Measurements from ENCODE around the gene PRKAB1. TPM values are rescaled to one million over a fixed set of nuclear protein-coding genes. Genes with fewer than 3 reads are reported as not detected.

Gene PRKAB1
- total RNA-seq, 1 donor from 2014 or later: 12.7 TPM

DNA sequence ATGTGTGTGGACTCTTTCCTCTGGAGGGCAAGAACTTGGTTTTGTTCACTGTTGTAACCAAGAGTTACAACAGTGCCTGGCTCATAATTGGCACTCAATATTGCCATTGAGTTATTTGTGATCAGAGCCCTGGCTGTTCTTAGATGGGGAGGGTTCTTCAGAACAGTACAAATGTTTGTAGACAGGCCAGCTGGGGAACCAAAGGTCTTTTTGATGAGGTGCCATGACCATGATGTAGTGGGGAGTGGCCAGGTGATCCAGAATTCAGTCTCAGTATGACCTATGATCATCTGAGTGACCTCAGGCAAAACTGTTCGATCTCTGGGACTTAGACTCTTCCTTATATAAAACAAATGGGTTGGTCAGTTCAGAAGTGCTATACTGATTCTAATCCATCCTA lies 3.3 kb upstream of the PRKAB1 start:
- no peak for DNase-seq

DNA sequence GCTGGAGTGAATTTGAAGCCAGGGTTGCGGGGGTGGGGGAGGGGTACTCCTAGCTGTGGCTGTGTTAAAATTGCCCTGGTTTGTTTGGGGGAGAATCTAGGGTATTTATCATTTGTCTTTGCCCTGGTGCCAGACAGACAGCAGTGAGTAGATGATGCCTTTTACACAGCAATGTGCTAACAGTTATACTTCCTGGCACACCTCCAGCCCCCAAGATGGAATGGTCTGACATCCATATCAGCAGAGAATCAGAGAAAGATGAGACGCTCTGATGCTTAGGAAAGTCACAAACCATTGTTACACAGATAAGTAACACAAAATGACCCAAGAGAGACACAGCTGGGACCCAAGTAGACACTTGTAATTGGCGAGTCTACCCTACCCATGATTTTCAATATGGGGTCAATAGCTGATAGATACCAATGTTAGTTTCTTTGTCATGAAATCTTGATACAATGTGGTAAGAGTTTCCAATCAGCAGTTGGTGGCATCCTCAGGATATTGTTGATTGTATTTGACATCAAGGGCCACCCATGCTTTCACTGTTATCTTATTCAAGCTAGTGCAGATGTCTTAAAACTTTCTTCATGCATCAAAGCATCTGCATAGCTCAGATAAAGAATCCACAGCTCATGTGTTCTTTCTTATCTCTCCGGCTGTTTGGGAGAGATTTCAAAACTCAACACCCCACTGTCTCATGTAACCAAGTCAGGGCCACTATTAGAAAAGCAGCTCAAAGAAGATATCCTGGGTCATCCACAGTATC lies 2.6 kb upstream of the PRKAB1 start:
- no peak for DNase-seq

DNA sequence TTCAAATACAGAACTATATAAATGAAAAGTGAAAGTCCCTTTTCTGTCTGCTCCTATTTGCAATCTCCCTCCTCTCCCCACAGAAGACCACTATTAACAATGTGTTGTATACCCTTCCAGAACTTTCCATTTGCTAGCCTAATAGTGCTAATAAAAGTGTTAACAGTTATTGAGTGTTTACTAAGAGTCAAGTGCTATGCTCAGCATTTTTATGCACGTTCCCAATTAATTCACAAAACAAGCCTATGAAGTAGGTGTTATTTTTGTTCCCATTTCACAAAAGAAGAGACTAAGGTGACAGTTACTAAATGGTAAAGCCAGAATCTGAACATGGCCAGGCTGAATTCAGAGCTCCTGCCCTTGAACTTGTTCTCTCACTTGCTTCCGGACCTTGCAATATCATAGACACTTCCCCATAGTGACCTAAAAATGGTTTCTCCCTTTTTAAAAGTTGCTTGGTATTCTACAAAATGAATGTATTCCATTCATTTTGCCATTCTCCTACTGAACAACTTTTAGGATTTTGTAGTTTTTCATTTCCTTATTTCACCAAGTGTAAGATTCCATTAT lies 1.6 kb upstream of the PRKAB1 start:
- DNase-seq: no peak

DNA sequence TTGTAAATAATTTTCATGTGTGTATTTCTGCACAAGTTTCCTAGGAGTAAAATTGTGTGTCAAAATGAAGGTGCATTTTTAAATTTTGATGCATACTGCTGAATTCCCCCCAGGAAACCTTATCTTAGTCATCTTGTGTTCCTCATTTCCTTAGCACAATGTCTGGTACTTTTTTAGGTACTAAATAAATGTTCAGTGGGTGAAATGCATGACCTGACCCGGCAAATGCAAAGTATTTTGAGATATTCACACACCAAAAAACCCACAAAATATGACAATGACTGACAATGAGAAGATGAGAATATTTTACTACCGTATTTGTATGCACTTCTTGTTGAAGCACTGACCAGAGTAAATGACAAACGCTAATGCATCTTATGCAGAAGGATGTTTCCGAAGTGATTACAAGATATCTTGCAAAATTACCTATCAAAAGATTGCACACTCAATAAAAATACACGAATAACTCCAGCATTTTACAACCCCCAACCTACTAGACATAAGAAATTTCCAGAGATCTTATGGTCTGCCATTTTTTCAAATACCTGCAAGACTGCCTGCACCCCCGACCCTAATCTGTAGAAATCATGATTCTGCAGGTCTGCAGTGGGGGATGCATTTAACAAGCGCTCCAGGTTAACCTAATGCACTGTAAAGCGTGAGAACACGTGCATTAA lies 895 bp upstream of the PRKAB1 start:
- DNase-seq: no peak

DNA sequence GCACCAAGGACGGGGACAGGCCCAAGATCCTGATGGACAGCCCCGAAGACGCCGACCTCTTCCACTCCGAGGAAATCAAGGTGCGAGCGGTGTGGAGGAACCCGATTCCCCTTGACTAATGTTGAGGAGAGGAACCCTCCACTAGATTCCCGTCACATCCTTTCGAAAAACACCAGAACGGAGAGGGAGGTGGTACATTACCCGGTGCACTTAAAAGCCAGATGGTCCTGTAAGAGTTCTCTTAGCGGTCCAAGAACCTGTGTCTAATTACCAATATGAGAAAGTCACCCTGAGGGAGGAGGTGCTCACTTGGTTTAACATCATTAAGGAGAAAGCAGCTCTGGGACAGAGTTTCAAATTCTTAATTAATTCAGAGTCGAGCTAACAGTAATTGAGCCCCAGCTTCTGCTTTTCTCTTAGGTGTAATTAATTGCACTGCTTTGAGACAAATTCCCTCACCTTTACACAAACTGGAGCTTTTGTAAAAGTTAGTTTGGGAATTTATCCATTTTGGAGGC lies 450 bp downstream of the PRKAB1 start:
- DNase-seq: no peak

DNA sequence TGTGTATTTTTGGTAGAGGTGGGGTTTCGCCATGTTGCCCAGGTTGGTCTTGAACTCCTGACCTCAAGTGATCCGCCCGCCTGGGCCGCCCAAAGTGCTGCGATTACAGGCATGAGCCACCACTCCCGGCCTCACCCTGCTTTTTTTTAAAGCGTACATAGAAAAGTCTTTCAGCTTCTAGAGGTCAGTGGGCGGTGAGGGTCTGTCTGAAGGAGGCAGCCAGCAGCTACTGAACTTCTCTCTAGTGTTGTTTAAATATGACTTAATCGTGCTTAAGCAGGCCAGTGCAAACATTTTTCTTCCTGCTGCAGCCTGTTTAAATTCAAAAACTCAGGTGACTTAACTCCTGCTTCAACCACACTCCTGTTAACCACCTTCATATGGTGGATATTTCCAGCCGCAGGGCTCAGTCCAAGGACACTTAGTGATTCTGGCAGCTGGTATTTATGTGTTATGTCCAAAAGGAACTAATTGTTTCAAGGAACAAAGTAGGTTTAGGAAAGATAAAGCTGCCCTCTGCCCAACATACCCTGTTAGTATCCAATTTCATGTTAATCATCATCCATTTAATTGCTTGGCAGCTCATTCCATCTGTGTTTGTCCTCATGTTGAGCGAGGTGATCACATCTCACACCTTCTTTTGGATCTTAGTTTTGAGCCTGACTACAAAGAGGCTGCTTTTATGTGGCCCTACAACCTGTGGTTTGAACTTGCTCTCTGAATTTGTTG lies 2.0 kb downstream of the PRKAB1 start:
- DNase-seq: no peak

DNA sequence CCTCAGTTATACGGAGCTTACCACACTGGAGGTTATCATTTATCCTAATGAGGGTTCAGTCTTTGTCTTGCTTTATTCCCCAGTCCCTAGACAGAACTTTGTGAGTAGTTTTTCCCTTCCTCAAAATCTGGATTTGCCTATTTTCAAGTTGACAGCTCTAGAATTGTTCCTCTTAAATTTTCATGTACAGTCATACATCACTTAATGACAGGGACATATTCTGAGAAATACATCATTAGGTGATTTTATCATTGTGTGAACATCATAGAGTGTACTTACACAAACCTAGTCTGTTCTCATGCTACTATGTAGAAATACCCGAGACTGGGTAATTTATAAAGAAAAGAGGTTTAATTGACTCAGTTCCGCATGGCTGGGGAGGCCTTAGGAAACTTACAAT lies 3.1 kb downstream of the PRKAB1 start:
- DNase-seq: no peak

DNA sequence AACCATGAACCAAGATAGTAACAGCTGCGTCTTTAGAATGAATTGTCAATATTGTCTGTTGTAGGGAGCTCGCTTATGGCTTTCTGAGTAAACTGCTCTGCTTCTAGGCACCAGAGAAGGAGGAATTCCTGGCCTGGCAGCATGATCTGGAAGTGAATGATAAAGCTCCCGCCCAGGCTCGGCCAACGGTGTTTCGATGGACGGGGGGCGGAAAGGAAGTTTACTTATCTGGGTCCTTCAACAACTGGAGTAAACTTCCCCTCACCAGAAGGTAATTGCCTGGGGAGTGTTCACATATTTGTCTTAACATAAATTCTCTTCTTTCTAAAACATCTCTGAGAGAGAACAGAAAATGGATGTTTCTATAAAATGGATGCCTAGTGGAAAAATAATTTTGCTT lies 4.3 kb downstream of the PRKAB1 start:
- DNase-seq: no peak

DNA sequence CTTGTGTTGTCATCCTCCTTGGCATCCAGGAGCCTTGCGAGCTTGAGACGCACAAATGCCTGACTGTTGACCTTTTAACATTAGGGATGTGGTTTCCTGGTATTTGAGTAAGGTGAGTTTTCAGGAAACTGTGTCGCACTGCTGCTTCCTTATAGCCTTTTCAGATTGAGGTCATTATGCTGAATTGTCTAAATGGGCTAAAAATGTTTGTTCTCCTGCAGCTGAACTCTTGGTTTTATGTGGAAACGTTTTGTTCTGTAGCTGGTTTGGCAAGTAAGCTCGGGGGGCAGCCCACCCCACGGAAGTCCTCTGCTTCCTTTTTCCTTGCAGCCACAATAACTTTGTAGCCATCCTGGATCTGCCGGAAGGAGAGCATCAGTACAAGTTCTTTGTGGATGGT lies 5.7 kb downstream of the PRKAB1 start:
- peak; percentile 36 for DNase-seq

DNA sequence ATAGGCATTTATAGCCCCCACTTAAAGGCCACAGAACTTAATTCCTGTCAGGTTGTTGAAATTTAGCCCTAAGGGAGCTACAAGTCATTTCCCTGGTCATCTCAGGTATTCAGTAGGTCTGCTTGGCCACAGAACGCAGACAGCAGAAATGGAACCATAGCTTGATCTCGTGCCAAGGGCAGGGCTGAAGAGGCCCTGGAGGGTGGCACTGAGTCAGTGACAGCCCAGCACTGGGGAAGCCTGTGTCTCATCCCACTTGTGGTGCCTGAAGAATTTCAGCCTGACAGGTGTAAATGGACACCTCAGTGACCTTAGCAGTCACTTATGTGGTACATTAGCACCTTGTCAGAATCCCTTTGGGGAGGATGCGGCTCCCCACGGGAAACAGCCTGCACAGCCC lies 6.6 kb downstream of the PRKAB1 start:
- no peak for DNase-seq

DNA sequence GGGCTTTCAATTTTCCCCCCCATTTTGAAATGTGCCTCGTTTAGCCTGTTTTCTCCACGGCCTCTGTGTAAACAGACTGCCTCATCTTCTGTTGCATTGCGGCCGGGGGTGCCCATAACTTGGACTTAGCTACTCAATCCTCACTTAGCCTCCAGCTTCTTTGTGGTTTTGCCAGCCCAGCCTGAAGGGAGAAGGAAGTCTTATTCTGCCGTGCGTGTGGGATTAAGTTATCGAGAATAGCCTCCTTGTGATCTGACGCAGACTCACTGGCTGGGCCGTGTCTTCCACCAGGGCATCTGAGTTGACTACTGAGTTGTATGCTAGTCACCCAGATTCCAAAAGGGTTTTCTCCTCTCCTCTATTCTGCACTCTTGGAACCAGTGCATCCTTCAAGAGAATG lies 8.1 kb downstream of the PRKAB1 start:
- no peak for DNase-seq

DNA sequence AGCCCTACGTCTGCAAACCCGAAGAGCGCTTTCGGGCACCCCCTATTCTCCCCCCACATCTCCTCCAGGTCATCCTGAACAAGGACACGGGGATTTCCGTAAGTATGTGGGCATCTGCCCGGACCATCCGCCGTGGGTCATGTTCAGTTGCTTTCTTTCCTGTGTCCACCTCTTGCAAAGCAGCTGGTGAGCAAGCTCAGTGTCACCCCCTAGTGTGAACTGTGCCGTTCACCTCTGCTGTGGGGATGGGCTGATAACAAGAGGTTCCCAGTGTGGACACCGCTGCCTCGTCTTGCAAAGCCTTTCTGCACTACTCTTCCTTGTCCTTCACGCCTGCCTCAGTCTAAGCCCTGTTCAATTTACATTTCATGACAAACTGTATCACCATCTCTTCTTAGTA lies 8.6 kb downstream of the PRKAB1 start:
- DNase-seq: no peak

DNA sequence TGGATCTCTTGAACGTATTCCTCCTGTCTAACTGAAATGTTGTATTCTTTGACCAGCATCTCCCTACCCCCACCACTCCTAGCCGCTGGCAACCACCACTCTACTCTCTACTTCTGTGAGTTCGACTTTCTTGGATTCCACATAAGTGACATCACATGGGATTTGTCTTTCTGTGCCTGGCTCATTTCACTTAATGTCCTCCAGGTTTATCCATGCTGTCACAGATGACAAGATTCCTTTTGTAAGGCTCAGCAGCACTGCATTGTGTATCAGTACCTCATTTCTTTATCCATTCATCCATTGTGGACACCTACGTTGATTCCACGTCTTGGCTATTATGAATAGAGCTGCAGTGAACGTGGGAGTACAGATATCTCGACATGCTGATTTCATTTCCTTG lies 10.5 kb downstream of the PRKAB1 start:
- no peak for DNase-seq

DNA sequence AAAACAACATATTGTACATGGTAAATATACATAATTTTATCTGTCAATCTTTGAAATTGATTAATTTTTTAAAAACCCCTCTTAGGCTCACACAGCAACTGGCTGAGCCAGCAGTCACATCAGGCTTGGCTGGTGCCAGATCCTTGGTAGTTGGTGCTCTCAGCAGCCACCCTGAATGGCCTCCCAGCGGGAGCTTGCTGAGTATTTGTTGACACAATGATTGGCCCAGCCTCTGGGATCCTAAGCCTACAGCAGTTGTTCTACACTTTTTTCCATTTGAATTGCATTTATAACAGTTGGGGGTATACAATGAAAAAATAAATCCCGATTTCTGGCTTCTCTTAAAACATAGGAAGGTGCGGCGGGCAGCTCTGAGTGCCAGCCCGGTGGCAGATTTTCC lies 11.1 kb downstream of the PRKAB1 start:
- no peak for DNase-seq

DNA sequence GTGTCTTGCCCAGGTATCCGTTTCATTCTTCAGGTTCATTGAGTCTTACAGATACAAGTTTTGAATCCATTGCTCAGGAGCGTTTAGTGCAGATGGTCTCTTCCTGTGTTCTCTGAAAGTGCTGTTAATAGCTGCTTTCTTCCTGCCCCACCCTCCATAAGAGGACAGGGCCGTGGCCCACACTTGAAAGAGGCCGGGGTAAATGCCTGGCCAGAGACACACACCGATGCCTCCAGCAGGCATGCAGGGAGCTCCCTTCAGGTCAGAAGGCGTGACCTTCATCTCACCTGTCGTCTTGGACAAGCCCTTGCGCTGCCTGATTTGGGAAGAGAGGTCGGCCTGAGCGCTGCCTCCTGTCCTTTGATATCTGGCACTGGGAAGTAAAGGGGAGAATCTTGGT lies 11.6 kb downstream of the PRKAB1 start:
- no peak for DNase-seq

DNA sequence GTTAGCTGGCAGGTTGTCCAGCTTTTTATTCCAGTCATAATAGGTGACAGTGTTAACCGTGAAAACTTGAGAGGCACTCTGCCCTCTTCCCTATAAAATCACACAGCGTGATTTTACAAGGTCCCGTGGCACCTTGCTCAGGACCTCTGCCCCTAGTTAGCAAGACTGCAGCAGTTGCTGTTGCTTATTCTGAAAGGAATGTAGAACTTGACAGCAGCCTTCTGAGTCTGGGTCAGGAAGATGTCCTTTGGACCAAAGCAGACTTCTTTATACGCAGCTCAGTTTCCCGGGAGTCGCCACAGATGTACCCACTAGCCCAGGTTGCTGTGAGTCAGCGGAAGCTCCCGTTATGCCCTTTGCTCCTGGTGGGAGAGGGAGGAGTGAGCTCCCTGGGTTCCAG lies 13.2 kb downstream of the PRKAB1 start:
- DNase-seq: no peak

DNA sequence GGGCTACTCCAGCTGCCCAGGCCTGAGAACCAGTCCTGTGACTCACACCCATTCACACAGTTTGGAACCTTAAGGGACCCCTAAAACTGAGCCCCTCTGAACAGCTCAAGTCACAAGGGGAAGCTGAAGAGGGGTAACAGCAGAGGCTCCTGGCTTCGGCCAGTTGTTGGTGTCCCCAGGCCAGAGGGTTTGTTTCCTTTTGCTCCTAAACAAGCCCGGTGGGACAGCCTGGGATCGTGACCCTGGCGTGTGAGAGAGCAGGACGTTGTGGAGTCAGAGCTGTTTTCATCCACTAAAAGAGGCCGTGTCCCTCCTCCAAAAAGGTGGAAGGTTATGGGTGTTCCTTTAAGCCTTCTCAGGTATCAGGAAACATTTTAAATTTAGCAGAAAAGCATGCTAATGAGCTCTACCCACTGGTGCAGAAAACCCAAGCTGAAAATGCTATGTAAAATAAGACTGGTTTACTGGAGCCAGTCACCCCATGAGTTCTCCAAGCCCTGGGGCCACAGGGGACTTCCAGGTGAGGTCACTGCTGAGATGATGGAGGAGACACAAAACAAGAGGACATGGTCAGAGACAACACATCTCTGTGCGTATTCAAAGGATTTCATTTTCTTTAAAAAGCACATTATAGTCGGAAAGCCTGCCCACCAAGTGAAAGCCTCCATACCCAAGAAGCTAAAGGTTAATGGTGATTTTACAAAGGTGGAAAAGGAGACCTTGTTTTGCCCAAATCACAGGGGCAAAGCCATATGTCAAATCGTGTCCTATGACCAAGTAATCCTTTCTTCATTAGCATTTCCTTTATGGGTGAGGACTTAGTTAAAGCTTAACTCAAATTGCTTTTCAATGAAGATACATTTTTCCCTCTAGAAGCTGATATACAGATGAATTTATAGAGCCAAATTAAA lies 14.1 kb downstream of the PRKAB1 start:
- no peak for DNase-seq

DNA sequence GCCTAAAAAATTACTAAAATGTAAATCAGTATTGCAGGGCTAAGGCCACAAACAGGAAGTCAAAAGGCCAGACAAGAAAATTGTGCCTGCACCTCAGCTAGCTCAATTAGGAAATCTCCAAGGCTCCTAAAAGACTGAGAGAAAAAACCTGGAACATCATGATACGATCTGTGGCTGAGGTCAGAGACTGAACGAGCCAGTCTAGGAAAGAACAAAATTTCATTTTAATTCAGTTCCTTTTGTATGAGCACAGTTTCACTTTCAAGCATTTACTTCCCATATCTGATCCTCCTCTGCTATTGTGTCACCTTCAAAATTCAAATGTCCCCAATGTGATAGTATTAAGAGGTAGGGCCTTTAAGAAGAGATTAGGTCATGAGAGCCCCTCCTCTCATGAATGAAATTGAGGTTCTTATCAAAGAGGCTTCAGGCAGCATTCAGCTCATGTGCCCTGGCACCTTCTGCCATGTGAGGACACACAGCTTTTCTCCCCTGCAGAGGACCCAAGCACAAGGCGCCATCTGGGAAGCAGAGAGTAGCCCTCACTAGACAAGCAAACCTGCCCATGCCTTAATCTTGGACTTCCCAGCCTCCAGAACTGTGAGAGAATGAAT lies 14.8 kb downstream of the PRKAB1 start:
- DNase-seq: no peak

DNA sequence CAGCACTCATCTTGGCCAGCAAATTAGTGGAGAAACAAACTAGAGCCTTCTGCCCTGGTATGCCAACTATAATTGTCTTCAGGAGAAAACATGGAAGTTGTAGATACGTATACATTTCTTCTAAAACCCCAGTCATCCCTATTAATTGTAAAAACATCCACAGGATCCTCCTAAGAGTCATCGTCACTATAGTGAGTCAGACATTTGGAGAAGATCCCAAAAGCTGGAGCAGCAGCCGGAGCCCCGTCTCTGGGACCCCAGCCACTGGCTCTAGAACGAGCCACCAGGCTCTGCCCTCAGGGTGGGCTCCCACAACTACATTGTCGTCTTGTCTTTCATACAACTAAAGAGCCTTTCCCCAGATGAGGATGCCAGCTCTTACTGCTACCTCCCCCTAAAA lies 15.5 kb downstream of the PRKAB1 start:
- no peak for DNase-seq

DNA sequence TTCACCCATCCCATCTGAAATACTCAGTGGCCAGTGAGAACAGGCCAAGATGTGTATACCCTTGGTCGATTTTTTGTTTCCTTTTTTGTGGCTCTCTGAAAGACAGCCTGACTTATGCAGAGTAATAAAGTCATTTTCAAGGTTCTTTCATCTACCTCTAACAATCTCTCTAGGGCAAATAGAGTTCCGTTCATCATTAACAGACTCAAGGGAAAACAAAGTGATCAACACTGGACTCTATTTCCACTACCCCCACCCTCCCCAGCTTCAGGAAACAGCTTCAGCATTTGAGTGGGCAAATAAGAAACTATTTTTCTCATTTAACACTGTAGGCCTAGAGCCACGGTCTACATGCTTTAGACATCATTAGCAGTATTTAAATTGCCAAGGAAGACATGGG lies 15.9 kb downstream of the PRKAB1 start:
- DNase-seq: no peak

DNA sequence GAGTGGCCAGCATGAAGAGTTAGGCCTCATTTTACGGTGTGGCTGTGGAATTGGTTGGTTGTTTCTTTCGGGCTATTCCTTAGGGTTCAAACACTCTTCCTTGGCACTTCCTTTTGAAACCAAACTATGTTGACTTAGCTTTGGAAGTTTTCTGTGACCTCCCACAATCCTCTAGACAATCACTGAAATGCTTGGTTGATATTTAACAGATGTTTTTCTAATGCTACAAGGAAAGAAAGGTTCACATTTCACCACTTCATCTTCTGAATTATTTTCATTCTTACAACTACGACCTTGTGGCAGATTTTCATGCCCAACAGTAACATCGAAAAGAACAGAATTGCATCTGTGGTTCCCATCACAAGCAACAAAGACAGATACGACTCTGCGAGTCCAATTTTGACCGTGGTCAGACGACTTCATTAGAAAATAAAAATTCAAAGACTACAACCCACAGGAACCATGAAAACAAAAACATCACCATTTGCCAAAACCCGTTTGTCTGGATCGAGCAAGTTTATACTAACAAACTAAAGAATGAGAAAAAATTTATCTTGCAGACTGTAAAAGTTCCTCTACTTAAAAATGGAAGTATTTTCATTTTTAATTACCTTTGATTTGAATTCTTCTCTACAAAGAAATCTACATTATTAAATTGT lies 16.9 kb downstream of the PRKAB1 start:
- DNase-seq: no peak

All from skin of body (tissue), 2 donors.